PC-3 (cell line): ENCODE data around the gene ZNF746.

Experiments
- CTCF ChIP-seq: fragments of 300-600 bp; sonication (generic); conservative IDR thresholded peaks from 2 replicates; pipeline ENCODE4 v1.5.1; 2017; ENCODE audit warnings: antibody characterized with exemption, low read depth, mild to moderate bottlenecking, low read length
- EZH2 ChIP-seq: fragments of 300-600 bp; sonication (generic); IDR thresholded peaks from one replicate; pipeline ENCODE4 v1.6.1; 2017; ENCODE audit warnings: antibody characterized with exemption, mild to moderate bottlenecking, low read length; ENCODE audit not compliant: unreplicated experiment
- EZH2phosphoT487 ChIP-seq: fragments of 300-600 bp; sonication (generic); IDR thresholded peaks from 2 replicates; pipeline ENCODE4 v1.6.1; 2018; ENCODE audit warnings: mild to moderate bottlenecking, antibody characterized with exemption, low read length, borderline replicate concordance

DNA sequence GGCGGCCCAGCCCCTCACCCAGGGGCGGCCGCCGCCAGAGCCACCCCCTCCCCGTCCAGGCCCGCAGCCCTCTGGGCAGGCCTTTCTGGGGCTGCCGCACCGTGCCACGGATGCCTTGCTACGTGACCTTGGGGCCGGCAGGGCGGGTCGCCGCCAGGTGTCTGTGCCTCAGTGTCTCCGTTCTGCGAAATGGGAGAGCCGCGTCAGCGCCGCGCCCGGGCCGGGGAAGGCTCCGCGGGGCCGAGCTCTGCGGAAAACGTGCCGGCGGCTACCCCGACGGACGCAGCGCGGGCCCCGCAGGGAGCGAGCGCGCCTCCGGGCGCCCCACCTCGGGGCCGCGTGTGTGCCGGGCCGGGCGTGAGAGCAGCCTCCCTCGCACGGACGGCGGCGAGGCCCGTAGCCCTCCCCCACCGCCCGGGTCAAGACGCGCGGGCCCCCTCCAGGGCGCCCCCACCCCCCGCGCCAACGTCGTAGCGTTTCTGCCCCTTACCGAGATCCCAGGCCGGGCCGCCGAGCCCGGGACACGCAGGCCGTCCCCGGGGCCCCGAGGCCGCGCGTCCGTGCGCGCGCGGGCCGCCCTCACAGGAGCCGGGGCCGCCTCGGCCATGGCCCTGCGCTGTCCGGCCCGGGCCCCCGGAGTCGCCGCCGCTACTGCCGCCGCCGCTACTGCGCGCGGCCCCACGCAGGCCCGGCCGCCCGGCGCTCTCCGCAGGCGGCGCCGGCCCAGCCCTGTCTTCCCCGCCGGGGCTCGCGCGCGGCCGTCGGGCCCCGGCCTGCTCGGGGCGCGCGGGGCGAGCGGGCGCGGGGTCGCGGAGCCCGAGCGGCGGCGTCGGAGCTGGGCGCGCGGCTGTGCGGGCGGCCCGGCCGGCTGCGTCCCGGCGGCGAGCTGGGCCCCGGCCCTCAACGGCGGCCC is 37.8 kb downstream of the ZNF746 start:
- TF ChIP-seq EZH2, result no peak
- no peak for TF ChIP-seq CTCF
- no peak for TF ChIP-seq EZH2phosphoT487
